ENCODE measurements around the gene LDHD.

- TF ChIP-seq CTCF (IDR thresholded peaks at IDR 0.05) = no peak
- no peak for TF ChIP-seq POLR2A (IDR thresholded peaks at IDR 0.05)
These were observed 53.6 kb downstream of the LDHD start for GRCh38 chr16:75062976-75063346.
